Measurements from ENCODE around the gene SPTLC1.
"Not testable (repeated sequence)": the region's sequence is repeated elsewhere in the genome, so short reads cannot be mapped to it uniquely, and the experiment has no call there.

SPTLC1 gene

GRCh38 chr9:92115071-92115858 is at the start of gene SPTLC1:
TSS of gene SPTLC1 (minus strand) at chr9:92115413. CDS start at chr9:92115370, 43 bp downstream.
- DNase-seq (ENCODE audit: low read depth in 2 of 2) = peak; percentile 86 to 90

- DNase-seq (ENCODE audit: low read depth in 2 of 2) = no peak
These were observed 49.8 kb upstream of the SPTLC1 start for GRCh38 chr9:92164975-92165374.

GRCh38 chr9:92164490-92164889 is 49.3 kb upstream of the SPTLC1 start:
- no peak for DNase-seq (ENCODE audit: low read depth in 2 of 2)

GRCh38 chr9:92163276-92163675 is 48.1 kb upstream of the SPTLC1 start:
- DNase-seq (ENCODE audit: low read depth in 2 of 2) = no peak

- DNase-seq (ENCODE audit: low read depth in 2 of 2) = no peak
These were observed 45.6 kb upstream of the SPTLC1 start for GRCh38 chr9:92160786-92161185.

GRCh38 chr9:92159058-92159457 is 43.8 kb upstream of the SPTLC1 start:
- DNase-seq (ENCODE audit: low read depth in 2 of 2) = no peak

- DNase-seq (ENCODE audit: low read depth in 2 of 2) = no peak
These were observed 42.9 kb upstream of the SPTLC1 start for GRCh38 chr9:92158097-92158601.

GRCh38 chr9:92155736-92156135 is 40.5 kb upstream of the SPTLC1 start:
- DNase-seq (ENCODE audit: low read depth in 2 of 2) = not testable (repeated sequence)

- DNase-seq (ENCODE audit: low read depth in 2 of 2) = no peak
These were observed 40.0 kb upstream of the SPTLC1 start for GRCh38 chr9:92155221-92155620.

GRCh38 chr9:92153466-92154415 is 38.5 kb upstream of the SPTLC1 start:
- DNase-seq (ENCODE audit: low read depth in 2 of 2) = not testable (repeated sequence)

- DNase-seq (ENCODE audit: low read depth in 2 of 2) = no peak
These were observed 36.6 kb upstream of the SPTLC1 start for GRCh38 chr9:92151691-92152393.

- not testable (repeated sequence) for DNase-seq (ENCODE audit: low read depth in 2 of 2)
These were observed 35.6 kb upstream of the SPTLC1 start for GRCh38 chr9:92150501-92151470.

GRCh38 chr9:92147852-92148180 is 32.6 kb upstream of the SPTLC1 start:
- no peak for DNase-seq (ENCODE audit: low read depth in 2 of 2)

GRCh38 chr9:92147030-92147851 is 32.0 kb upstream of the SPTLC1 start:
- DNase-seq (ENCODE audit: low read depth in 2 of 2) = no peak

- DNase-seq (ENCODE audit: low read depth in 2 of 2) = no peak
These were observed 31.4 kb upstream of the SPTLC1 start for GRCh38 chr9:92146610-92147009.

GRCh38 chr9:92145784-92146183 is 30.6 kb upstream of the SPTLC1 start:
- not testable (repeated sequence) for DNase-seq (ENCODE audit: low read depth in 2 of 2)

GRCh38 chr9:92142329-92142728 is 27.1 kb upstream of the SPTLC1 start:
- DNase-seq (ENCODE audit: low read depth in 2 of 2) = no peak

- DNase-seq (ENCODE audit: low read depth in 2 of 2) = no peak
These were observed 26.2 kb upstream of the SPTLC1 start for GRCh38 chr9:92141144-92142129.

GRCh38 chr9:92140754-92141143 is 25.5 kb upstream of the SPTLC1 start:
- no peak for DNase-seq (ENCODE audit: low read depth in 2 of 2)
